ENCODE measurements around the gene WDR33.

Gene WDR33

DNA sequence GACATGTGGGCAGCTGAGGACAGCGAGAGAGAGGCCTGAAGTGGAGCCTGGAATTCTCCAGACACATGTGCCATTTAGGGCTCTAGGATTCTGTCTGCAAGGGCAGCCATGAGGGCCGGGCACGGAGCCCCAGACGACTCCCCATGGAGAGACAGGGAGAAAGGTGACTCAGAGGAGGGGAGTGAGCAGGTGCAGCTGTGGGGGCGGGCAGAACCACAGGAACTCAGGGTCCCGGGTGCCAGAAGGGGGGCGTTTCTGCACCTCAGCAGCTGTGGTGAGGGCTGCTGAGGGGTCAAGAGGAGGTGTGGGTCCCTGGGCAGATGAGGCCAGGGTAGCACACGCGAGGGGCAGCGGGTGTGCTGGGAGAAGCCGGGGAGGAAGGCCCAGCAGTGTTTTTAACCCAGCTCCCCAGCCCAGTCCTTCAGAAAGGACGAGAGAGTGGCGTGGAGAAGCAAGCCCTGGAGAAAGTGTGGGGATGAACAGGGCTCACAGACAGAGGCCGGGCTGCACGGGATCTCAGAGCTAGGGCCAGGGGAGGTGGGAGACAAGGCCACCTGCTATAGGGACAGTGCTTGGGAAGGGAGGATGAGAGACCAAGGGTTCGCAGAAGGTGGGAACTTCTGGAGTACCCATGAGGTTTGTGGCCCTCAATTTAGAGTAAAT, 157.4 kb downstream of the WDR33 start:
- no peak for DNase-seq

DNA sequence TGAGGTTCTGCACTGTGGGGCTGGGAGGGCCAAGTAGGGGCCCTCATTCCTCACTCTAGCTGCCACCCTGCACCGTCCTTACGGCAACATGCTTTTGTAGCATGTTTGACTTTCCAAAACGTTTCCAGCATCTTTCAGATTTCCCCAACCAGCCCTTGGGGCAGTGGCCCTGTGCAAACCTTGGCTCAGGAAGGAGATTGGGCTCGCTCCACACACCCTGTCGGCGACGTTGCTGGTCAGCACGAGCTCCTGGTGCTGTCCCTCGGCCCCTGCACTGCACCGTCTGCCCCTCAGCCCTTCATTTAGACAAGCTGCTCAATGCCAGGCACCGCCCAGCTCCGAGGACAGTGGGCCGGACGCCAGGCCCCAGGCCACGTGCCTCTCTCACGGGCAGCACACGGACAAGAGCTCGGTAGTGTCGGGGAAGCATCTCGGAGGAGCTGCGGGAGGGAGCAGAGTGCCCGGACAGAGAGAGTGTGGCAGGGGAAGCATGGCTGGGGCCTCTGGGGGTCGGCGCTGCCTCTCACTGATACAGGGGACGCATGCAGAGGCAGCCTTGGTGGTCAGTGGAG, 158.1 kb downstream of the WDR33 start:
- DNase-seq, result no peak

DNA sequence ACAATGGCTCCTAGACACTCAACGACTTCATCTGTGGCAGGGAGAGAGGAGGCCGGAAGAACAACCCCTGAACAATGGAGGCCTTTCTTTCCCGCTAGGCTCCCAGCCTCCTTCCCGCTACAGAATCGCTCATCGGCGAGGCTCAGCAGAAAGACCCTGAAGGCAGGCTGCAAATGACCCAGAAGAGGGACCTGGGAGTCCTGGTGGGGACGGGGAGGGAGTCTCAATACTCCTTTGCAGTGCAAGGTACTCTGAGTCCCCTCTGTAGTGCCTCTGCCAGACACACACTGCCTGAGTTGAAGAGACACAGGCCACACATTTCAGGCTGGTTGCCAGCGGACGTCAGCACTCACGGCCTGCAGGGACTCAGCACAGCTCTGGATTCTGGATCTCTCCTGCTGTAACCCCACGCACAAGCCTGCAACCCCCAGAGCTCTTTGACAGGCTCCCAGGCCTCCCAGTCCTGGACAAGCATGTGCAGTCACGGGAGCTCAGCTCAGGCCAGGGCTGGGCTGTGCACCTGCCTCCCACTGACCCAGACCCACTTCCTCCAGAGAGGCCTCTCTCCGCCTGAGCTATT, 158.9 kb downstream of the WDR33 start:
- DNase-seq, result no peak

GRCh38 chr2:127651381-127651809, 159.6 kb downstream of the WDR33 start:
- DNase-seq, result no peak

Measured in NCI-H2081 (cell line).